T47D (cell line): ENCODE measurements around the gene DDO.

Experiments used
- DNase-seq, 2 experiments: peaks; one replicate each; pipeline versions ENCODE4 v3.0.0 to v3.0.0-alpha.2; 2011 to 2012; ENCODE audit warnings: low read depth in 1 of 2, low spot score in 1 of 2
- JUND ChIP-seq: IDR thresholded peaks from 2 replicates; pipeline ENCODE4 v1.6.1; 2012; ENCODE audit warnings: low read depth
- in situ Hi-C: cut with HindIII; loops from 2 replicates; pipeline ENCODE4 v1.10.0; 2016; ENCODE audit warnings: low sequenced_read_pairs, low pct_unique_long_range_greater_than_20kb

Gene DDO

DNA sequence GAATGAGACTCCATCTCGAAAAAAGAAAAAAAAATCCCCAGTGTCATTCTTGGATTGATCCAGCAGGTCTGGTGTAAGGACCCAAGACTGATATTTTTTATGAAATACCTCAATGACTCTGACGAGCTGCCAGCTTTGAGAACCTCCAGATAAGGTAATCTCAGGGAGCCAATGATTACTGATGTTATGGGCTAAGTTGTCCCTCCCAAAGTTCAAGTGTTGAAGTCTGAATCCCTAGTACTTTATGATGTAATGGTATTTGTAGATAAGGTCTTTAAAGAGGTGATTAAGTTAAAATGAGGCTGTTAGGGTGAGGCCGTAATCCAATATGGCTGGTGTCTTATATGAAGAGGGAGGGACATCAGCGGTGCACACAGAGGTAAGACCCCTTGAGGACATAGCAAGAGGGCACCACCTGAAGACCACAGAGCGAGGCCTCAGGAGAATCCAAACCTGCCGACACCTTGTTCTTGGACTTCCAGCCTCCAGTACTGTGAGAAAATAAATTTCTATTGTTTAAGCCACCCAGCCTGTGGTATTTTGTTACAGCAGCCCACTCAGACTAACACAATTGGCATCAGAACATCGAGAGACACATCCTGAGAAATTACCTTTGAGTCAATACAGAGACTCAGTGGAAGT is 19.7 kb upstream of the DDO start:
- in situ Hi-C loops, result no loop called here
- no peak for DNase-seq
- no peak for TF ChIP-seq JUND

- DNase-seq, result no peak
- in situ Hi-C loops, result no loop called here
- no peak for TF ChIP-seq JUND
Measured at GRCh38 chr6:110432285-110432900, 17.0 kb upstream of the DDO start.

DNA sequence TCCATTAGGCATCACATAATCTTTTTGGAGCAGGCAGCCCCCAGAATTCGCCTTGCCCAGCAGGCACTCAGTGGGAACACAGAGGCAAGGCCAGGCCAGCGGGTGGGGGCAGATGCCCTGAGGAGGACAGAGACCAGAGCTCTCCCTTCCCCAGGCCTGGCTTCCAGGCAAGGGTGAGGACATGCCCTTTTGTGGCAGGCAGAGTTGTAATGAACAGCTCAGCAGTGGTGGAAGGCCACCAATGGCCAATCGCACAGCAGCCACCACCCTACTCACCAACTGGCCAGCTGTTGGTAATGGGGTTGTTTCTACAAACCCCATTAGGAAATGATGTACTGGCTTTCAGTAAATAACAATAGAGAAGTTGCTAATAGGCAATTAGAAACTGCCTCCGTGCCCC is 15.4 kb upstream of the DDO start:
- TF ChIP-seq JUND, result no peak
- DNase-seq, result no peak
- in situ Hi-C loops, result no loop called here

- in situ Hi-C loops, result no loop called here
- no peak for TF ChIP-seq JUND
- no peak for DNase-seq
Measured at GRCh38 chr6:110430236-110430635, 14.9 kb upstream of the DDO start.

- in situ Hi-C loops, result no loop called here
- no peak for TF ChIP-seq JUND
- no peak for DNase-seq
Measured at GRCh38 chr6:110428153-110428552, 12.8 kb upstream of the DDO start.

- TF ChIP-seq JUND, result no peak
- in situ Hi-C loops, result no loop called here
- DNase-seq, result no peak
Measured at GRCh38 chr6:110425816-110426215, 10.4 kb upstream of the DDO start.

- in situ Hi-C loops, result no loop called here
- DNase-seq, result no peak
Measured at GRCh38 chr6:110422444-110422822, 7.1 kb upstream of the DDO start.

GRCh38 chr6:110421749-110422443 is 6.5 kb upstream of the DDO start:
- DNase-seq, result no peak
- in situ Hi-C loops, result no loop called here
- no peak for TF ChIP-seq JUND

More at GRCh38 chr6:110422444-110422822, 7.1 kb upstream of the DDO start:
- TF ChIP-seq JUND, result no peak

DNA sequence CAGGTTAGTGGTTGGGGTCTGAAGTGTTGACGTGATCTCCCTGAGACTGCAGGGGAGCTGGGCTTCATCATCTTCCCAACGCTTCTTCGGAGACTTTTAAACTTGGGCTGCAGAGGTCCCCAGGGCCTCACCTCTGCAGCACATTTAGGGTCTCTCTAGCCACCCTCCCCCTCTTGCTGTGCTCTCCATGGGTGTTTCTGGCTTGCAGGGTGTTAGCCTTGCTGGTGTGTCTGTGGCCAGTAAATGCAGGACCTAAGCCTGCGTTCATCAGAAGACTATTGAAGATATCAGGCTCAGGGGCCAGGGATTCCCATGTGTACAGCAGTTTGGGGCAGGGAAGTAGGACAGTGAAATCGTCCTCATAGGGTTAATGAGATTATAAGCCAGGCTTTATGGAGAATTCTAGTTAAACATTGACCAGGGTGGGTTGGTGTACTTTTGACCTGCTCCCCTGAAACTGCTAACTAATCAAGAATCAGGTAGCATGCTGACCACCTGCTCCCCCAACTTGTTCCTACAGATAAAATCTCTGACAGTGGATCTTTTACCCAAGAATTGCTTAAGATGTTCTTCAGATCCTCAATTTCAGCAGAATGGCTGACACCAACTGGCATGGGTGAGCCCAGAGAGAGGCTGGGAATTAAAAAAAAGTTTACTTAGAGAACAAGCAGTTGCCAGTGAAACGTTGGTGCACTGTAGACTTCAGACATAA is 3.8 kb upstream of the DDO start:
- no peak for TF ChIP-seq JUND
- no peak for DNase-seq
- in situ Hi-C loops, result no loop called here

- DNase-seq, result no peak
- in situ Hi-C loops, result no loop called here
- no peak for TF ChIP-seq JUND
Measured at GRCh38 chr6:110418594-110418993, 3.2 kb upstream of the DDO start.

- DNase-seq, result no peak
- in situ Hi-C loops, result no loop called here
- TF ChIP-seq JUND, result no peak
Measured at GRCh38 chr6:110414669-110415068, 706 bp downstream of the DDO start.

- in situ Hi-C loops, result no loop called here
- no peak for DNase-seq
Measured at GRCh38 chr6:110412360-110412759, 3.0 kb downstream of the DDO start.

DNA sequence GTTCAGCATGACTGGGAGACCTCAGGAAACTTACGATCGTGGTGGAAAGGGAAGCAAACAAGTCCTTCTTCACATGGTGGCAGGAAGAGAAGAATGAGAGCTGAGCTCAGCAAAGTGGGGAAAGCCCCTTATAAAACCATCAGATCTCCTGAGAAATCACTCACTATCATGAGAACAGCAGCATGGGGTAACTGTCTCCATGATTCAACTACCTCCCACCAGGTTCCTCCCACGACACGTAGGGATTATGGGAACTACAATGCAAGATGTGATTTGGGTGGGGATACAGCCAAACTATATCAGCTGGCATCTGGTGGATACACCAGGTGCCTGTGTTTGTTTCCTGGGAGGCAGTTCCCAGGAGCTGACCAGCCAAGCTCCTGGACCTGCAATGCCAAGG is 4.9 kb downstream of the DDO start:
- no peak for TF ChIP-seq JUND
- in situ Hi-C loops, result no loop called here
- DNase-seq, result no peak

More at GRCh38 chr6:110412360-110412759, 3.0 kb downstream of the DDO start:
- TF ChIP-seq JUND, result no peak
